Astrocyte (in vitro differentiated cells and primary cell): ENCODE data around the gene WRAP53.

ENCODE experiments used
- CTCF ChIP-seq: IDR thresholded peaks from 2 replicates; pipeline ENCODE4 v1.5.1; 2011; ENCODE audit warnings: low read depth, mild to moderate bottlenecking, inconsistent platforms, low read length, moderate library complexity; ENCODE audit not compliant: insufficient read depth
- EZH2 ChIP-seq: IDR thresholded peaks from 2 replicates; pipeline ENCODE4 v1.6.1; 2012; ENCODE audit warnings: mild to moderate bottlenecking, low read length, inconsistent platforms; ENCODE audit not compliant: insufficient read depth

- TF ChIP-seq CTCF: no peak
- no peak for TF ChIP-seq EZH2
Observed at GRCh38 chr17:7674934-7675333, 13.3 kb upstream of the WRAP53 start.
